HUES6 (cell line): Measurements from ENCODE around the gene HK1.
A peak's percentile ranks its signal among the peaks of the same experiment; 100 is the strongest.
"Not testable (repeated sequence)": the region's sequence is repeated elsewhere in the genome, so short reads cannot be mapped to it uniquely, and the experiment has no call there.

Experiments
- H3K27ac ChIP-seq: 2 replicates; pipeline ENCODE4 v1.7.0; 2013; ENCODE audit warnings: low read depth, mild to moderate bottlenecking, low read length, inconsistent platforms
- H3K27me3 ChIP-seq: 2 replicates; pipeline ENCODE4 v1.6.1; 2013; ENCODE audit warnings: low read length; ENCODE audit not compliant: control insufficient read depth, insufficient read depth
- H3K36me3 ChIP-seq: 2 replicates; pipeline ENCODE4 v1.6.1; 2013; ENCODE audit warnings: low read length; ENCODE audit not compliant: control insufficient read depth, insufficient read depth
- H3K4me1 ChIP-seq: 2 replicates; pipeline ENCODE4 v1.6.1; 2013; ENCODE audit warnings: low read length; ENCODE audit not compliant: control insufficient read depth, insufficient read depth
- H3K4me3 ChIP-seq: 2 replicates; pipeline ENCODE4 v1.5.1; 2013; ENCODE audit warnings: low read depth, low read length
- H3K9ac ChIP-seq: one replicate; pipeline ENCODE4 v1.6.1; 2013; ENCODE audit warnings: mild to moderate bottlenecking, low read length
- H3K9me3 ChIP-seq: 2 replicates; pipeline ENCODE4 v1.6.1; 2013; ENCODE audit warnings: low read depth, low read length; ENCODE audit not compliant: control insufficient read depth, insufficient read depth

The HK1 gene

GRCh38 chr10:69439813-69440506 lies 161.7 kb downstream of the HK1 start:
- peaks cover 12% of the 10 kb centered on the region; the same call in 1 of the 2 replicates for H3K4me1 ChIP-seq
- no peaks in the 10 kb centered on the region for H3K36me3 ChIP-seq
- 0 out of 2 replicates have a peak, but pooled peaks cover 4% of the 10 kb centered on the region for H3K9me3 ChIP-seq
- H3K4me3 ChIP-seq = no peak overlapping the region
- no peaks in the 10 kb centered on the region for H3K27me3 ChIP-seq
- H3K9ac ChIP-seq = no peak overlapping the region
- no peak overlapping the region for H3K27ac ChIP-seq

- H3K4me3 ChIP-seq = no peak overlapping the region
- 0 out of 2 replicates have a peak, but pooled peaks cover 4% of the 10 kb centered on the region for H3K9me3 ChIP-seq
- H3K36me3 ChIP-seq = no peaks in the 10 kb centered on the region
- H3K27ac ChIP-seq = no peak overlapping the region
- no peaks in the 10 kb centered on the region for H3K27me3 ChIP-seq
- H3K4me1 ChIP-seq = peaks cover 12% of the 10 kb centered on the region; the same call in 1 of the 2 replicates
- no peak overlapping the region for H3K9ac ChIP-seq
Measured at GRCh38 chr10:69443354-69443753, 165.1 kb downstream of the HK1 start.

- H3K9me3 ChIP-seq = 0 out of 2 replicates have a peak, but pooled peaks cover 4% of the 10 kb centered on the region
- H3K4me1 ChIP-seq = peaks cover 6% of the 10 kb centered on the region; the same call in 1 of the 2 replicates
- no peaks in the 10 kb centered on the region for H3K36me3 ChIP-seq
- H3K9ac ChIP-seq = no peak overlapping the region
- H3K27ac ChIP-seq = no peak overlapping the region
- no peaks in the 10 kb centered on the region; the same call in 1 of the 2 replicates for H3K27me3 ChIP-seq
- no peak overlapping the region for H3K4me3 ChIP-seq
Measured at GRCh38 chr10:69445041-69445440, 166.7 kb downstream of the HK1 start.

- H3K36me3 ChIP-seq = no peaks in the 10 kb centered on the region
- H3K9me3 ChIP-seq = 0 out of 2 replicates have a peak, but pooled peaks cover 4% of the 10 kb centered on the region
- H3K9ac ChIP-seq = no peak overlapping the region
- peaks cover 7% of the 10 kb centered on the region; the same call in 1 of the 2 replicates for H3K4me1 ChIP-seq
- no peak overlapping the region for H3K27ac ChIP-seq
- no peaks in the 10 kb centered on the region; the same call in 1 of the 2 replicates for H3K27me3 ChIP-seq
- no peak overlapping the region for H3K4me3 ChIP-seq
Measured at GRCh38 chr10:69446229-69446628, 167.9 kb downstream of the HK1 start.

- no peaks in the 10 kb centered on the region for H3K36me3 ChIP-seq
- H3K4me1 ChIP-seq = peaks cover 7% of the 10 kb centered on the region; the same call in 1 of the 2 replicates
- H3K27me3 ChIP-seq = peaks cover 4% of the 10 kb centered on the region
- H3K9ac ChIP-seq = no peak overlapping the region
- H3K4me3 ChIP-seq = no peak overlapping the region
- H3K27ac ChIP-seq = no peak overlapping the region
- 0 out of 2 replicates have a peak, but pooled peaks cover 4% of the 10 kb centered on the region for H3K9me3 ChIP-seq
Measured at GRCh38 chr10:69446650-69447151, 168.4 kb downstream of the HK1 start.

- Histone ChIP-seq H3K27ac (no peak overlapping the region), H3K4me3 (no peak overlapping the region), H3K9me3 (no peaks in the 10 kb centered on the region), H3K36me3 (no peaks in the 10 kb centered on the region), H3K4me1 (peaks cover 7% of the 10 kb centered on the region; the same call in 1 of the 2 replicates), H3K27me3 (peaks cover 27% of the 10 kb centered on the region), H3K9ac (no peak overlapping the region)
Measured at GRCh38 chr10:69449841-69450240, 171.5 kb downstream of the HK1 start.

- H3K4me3 ChIP-seq = peak overlapping the region; percentile 81
- not testable (repeated sequence) for H3K9ac ChIP-seq, H3K4me1 ChIP-seq, H3K27ac ChIP-seq, H3K36me3 ChIP-seq, H3K9me3 ChIP-seq
- peaks cover 27% of the 10 kb centered on the region for H3K27me3 ChIP-seq
Measured at GRCh38 chr10:69450395-69450794, 172.1 kb downstream of the HK1 start.

GRCh38 chr10:69451209-69451783 lies 173.0 kb downstream of the HK1 start, which contains the start of gene TSPAN15:
TSS of gene TSPAN15 (plus strand) at chr10:69451465. CDS start at chr10:69451595, 130 bp downstream.
- H3K36me3 ChIP-seq = no peaks in the 10 kb centered on the region
- H3K9ac ChIP-seq = peak within 1 kb of the TSS; percentile 52
- H3K9me3 ChIP-seq = no peaks in the 10 kb centered on the region
- H3K27me3 ChIP-seq = peaks cover 27% of the 10 kb centered on the region
- H3K27ac ChIP-seq = no peak within 1 kb of the TSS
- H3K4me3 ChIP-seq = peak within 1 kb of the TSS; percentile 81
- peaks cover 7% of the 10 kb centered on the region; the same call in 1 of the 2 replicates for H3K4me1 ChIP-seq
